AG08395 (cell line): ENCODE measurements around the gene ADCY2.
A peak's percentile ranks its signal among the peaks of the same experiment; 100 is the strongest.

Experiments
- DNase-seq: peaks from one replicate; pipeline ENCODE4 v3.0.0; 2012; ENCODE audit warnings: mixed read lengths, low spot score

Gene ADCY2

DNA sequence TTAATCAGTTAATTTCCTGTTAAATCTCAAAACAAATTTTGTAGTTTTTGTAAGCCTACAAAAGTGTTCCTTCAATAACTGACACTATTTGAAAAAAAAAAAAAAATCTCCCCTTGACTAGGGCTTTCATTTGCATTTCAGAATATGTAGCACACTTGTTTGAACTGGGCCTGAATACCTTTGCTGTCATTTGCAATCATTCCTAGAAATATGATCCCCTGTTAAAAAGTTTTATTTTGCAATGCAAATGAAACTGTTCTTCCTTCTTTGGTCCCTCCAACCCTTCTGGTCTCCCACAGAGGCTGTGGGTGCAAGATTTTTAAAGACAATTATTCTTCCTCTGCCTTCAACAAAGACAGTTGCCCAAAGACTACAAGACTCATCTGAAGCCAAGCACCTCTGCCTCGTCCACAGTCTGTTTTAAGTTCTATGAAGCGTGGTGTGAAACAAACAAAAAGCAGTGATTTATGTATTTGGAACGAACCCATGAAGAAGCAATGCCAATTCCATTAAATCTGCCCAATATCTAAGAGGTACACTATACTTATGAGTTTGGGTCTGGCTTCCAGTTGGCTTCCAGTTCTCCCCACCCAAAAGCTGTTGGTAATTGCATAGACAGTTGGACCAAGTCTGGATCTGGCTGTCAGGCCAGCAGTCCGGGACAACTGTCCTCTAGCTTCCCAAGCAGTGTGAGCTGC lies 388.9 kb downstream of the ADCY2 start:
- DNase-seq, result no peak

DNA sequence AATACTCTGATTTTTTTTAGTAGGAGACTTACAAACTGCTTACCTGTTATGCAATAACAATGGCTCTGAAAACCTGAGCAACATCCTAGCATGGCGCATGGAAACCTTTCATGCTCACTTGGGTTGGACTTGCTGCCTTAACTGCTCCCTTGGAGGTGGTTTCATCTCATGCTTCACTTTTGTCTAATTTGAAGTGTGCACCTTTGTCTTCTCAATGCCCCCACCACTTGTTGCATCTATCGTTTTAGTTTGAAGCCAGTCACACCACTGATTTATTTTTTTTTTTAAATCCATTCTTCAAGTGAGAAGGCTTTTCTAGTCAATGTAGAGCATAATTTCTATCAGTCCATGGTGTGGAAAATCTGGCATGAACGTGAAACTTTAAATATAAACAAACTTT lies 391.8 kb downstream of the ADCY2 start:
- no peak for DNase-seq

DNA sequence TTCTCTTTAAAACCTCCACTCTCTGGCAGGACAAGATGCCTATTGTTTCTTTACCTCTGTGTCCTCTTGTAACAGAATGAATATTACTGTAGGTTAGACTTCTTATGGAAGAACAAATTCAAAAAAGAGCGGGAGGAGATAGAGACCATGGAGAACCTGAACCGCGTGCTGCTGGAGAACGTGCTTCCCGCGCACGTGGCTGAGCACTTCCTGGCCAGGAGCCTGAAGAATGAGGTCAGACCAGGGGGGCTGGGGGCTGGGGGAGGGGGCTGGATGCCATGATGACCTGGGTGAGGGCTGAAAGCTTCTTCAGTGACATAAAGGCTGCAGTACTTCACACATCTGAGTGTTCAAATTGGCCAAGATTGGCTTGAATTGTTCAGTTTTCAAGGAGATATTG lies 393.6 kb downstream of the ADCY2 start:
- no peak for DNase-seq

DNA sequence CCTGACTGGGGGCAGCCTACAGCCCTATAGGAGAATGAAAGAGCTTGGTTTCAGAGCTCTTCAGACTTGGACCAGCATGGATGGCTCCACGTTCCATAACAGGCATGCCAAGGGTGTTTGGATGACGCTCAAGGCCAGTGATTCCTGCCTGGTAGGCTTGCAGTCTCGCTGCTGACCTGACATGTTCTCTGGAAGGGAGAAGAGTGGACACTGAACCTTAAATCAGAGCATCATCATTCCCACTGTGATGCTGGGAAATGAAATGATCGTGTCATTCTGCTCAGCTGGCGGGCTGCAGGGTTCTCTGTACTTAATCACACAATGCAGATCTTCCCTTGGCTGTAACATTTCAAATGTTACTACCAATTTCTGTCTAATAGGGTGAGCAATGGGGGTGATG lies 398.0 kb downstream of the ADCY2 start:
- no peak for DNase-seq

- no peak for DNase-seq
Observed at GRCh38 chr5:7794311-7794710, 398.4 kb downstream of the ADCY2 start.

DNA sequence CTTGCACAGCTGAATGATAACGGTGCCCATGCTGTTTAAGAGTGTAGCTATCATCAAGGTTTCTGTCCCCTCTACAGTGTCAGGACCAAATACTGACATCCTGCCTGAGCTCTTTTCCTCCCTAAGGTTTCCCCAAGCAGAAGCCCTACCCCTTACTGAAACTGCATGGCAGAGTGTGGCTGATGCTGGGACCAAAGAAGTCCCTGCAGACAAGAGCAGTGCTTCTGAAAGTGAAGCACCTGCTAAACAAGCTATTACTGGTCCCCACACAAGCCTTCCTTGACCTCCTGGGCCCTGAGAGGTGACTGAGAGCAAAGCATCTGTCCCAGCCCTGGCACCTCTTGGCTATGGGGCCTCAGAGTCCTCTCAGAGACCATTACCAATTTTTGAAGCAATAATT lies 398.9 kb downstream of the ADCY2 start:
- DNase-seq, result no peak

DNA sequence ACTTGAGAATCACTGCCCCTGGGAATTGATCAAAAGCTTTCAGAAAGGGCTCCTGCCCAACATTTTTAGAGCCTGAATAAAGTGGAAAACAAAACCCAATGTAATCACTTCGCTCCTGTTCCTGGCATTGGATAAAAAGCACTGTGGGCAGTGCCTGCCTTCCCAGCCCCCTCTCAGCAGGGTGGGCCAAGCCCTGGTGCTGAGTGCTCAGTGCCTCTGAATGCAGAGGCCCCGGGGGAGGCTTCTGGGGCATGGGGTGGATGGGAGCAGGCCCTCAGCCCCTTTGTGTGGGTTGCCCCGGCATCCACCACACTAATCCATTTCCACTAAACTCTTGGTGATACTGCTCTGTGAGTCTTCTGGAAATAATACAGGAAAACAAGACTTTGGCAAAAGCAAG lies 399.4 kb downstream of the ADCY2 start:
- no peak for DNase-seq

- no peak for DNase-seq
Observed at GRCh38 chr5:7801891-7802614, 406.1 kb downstream of the ADCY2 start.

GRCh38 chr5:7802855-7803254 lies 406.9 kb downstream of the ADCY2 start:
- DNase-seq, result no peak

DNA sequence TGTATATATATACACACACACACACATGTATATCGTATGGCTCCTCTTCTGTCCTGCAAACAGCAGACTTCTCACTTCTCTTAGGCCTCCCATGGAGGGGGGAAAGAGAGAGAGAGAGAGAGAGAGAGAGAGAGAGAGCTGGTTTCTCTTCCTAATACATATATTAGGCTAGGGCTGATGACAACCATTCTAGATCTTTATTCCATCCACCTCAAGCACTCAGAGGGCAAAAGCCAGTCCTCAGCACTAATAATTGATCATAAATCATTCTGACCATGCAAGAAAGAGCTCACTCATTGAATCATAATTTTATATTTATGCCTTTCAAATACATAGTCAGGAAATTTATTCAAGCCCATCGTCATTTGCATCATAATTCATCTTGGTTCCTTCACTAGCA lies 408.0 kb downstream of the ADCY2 start:
- no peak for DNase-seq

GRCh38 chr5:7805379-7805778 lies 409.4 kb downstream of the ADCY2 start:
- DNase-seq, result no peak

DNA sequence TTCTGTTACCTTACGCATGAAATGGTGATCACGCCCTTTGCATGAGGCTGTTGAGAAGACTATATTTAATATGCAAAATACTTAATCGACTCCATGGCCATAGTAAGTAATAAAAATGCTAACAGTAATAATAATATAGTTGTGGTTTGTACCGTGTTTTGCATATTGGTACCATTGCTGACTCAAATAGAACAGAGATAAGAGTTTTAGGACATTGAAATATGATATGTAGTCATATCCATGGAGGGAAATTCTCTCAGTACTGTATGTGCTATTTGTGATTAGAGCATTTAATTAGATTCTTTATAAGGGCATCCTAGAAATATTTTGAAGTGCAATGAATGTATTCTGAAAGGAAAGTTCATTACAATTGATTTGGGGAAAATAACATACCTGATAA lies 413.1 kb downstream of the ADCY2 start:
- no peak for DNase-seq

DNA sequence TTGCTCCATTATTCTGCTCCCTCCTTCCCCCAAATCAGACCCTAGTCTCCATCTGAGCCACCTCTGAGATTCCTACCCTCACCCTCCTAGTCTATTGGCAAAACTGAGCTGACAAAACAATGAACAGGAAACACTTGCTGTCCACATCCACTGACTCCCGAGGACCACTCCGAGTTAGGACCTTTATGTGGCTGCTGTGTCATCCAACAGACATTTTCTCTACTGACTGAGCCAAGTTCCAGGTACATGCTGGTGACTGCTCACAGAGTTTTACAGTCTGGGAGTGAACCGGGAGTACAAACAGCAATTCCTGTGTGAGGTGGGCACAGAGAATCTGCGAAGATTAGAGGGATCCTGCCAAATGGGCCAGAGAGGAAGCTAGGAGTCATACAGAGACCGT lies 415.8 kb downstream of the ADCY2 start:
- no peak for DNase-seq

DNA sequence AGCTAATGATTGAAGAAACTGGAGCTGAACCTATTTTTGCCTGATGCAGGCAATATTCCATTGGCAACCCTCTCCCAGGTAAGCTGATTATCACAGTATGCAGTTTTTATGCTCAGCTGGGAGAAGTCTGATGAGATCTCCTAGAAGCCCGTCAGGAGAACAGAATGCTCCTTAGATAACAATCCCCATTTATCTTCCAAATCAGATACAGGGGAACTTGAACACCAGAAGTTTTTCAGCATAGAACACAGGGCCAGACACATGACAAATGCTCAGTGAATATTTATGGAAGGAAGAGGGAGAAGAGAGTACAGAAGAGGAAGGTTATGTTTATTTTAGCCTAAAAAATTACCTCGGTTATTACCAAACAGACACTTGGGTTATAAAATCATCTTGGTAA lies 417.1 kb downstream of the ADCY2 start:
- no peak for DNase-seq

DNA sequence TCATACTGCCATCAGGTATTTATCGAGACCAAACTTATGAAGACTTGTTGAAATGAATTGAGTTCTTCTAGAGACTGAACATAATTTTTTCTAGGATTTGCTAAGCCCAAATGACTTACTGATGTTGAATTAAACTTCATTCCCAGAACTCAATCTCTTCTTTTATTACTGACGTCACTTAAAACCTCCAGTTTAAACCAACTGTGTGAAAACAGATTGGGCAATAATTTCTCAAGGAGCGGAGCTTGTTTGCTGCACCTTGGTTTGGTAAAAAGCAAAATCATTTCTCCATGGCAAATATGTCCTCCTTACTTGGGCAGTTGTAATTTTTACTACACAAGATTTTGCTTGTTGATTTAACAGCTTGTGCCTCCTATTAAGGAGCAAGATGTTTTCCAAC lies 417.6 kb downstream of the ADCY2 start:
- DNase-seq, result no peak

DNA sequence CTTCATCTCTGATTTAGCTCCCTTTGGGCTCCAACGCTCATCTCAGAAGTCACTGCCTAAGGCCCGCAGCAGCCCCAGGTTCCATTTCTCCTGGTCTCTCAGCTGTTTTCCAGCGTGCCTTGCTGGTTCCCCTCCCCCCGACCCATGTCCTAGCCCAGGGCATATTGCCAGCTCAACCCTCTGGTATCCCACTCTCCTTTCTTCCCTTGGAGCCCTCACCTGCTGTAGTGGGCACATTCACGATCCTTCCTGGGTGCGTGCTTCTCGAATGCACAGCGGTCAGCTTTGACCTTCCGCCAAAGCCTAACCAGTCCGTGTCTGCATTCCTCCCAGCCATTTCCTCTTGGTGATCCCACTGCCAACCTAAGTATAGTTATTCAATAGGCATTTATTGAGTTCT lies 418.9 kb downstream of the ADCY2 start:
- no peak for DNase-seq

DNA sequence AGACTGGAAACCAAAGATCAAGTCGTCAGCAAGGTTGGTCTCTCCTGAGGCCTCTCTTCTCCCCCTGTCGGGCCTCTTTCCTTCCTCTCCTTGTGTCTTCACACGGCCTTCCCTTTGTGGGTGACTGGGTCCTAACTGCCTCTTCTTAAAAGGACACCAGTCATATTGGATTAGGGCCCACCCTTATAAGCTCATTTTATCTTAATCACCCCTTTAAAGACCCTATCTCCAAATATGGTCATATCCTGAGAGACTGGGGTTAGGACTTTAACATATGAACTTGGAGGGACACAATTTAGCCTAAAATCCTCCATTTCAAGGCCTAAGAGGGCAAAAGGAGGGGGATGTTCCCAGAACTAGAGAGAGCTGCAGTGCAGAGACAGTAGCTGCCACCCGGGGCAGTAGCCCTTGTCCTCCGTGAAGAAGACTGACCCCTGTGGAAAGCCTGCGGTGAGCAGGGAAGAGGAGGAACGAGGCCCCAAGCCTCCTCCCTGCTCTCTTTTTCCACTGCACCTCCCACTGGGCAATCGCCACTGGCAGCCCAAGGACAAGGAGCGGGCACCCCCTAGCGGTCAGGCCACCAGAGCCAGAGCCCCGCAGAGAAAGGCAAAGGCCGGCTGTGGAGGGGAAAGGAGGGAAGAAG lies 420.1 kb downstream of the ADCY2 start:
- DNase-seq, result peak; percentile 80

DNA sequence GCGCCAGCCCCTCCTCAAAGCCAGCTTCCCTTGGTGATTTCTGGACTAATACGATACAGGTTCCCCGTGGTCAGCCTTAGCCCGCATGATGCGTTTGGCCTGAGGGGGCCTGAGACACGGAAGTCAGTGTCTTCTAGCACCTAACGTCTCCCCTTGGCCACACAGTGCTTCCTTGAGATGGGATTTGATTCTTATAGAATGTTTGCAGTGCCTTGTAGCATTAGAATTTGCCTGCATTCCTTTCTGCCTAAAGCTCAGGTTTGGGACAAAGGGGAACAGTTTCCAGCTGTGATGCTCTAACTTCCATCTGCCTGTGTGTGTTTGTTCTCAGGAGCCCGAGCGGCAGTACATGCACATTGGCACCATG lies 420.6 kb downstream of the ADCY2 start:
- no peak for DNase-seq

DNA sequence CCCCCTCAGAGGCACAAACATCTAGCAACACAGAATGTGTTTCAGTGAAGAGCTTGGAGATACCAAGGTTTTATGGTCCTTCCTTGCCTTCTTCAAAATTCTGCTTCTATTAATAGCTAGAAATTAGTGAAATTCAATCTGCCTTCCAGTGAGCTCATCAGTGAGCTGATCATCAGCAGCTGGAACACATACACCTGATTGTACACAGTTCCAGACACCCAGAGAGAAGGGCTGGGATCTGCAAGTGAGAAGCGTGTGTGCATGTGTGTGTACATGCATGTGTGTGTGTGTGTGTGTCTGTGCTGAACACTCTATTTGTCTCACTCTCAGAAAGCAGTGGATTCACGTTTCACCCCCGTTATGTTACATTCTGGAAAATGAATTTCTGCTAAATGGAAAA lies 426.5 kb downstream of the ADCY2 start:
- no peak for DNase-seq

DNA sequence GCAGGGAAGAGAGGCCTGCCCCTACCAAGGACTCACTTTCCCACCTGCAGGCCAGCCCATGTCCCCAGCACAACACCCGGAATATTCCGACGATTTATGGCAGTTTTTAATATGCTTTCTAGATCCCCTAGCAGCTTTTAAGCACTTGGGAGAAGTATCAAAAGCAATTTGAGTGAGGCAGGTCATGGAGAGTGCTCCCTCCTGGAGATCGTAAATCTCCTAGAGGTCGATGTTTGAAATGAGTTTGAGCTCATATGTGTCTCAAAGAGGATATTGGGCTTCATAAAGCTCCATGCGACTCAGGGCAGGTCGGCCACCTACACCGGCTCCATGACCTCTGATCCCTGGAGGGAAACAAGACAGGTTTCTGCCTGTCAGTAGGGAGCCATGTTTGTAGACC lies 427.7 kb downstream of the ADCY2 start:
- DNase-seq, result no peak

- no peak for DNase-seq
Observed at GRCh38 chr5:7824995-7825394, 429.1 kb downstream of the ADCY2 start.

- DNase-seq, result no peak
Observed at GRCh38 chr5:7825630-7826029, 429.7 kb downstream of the ADCY2 start.

DNA sequence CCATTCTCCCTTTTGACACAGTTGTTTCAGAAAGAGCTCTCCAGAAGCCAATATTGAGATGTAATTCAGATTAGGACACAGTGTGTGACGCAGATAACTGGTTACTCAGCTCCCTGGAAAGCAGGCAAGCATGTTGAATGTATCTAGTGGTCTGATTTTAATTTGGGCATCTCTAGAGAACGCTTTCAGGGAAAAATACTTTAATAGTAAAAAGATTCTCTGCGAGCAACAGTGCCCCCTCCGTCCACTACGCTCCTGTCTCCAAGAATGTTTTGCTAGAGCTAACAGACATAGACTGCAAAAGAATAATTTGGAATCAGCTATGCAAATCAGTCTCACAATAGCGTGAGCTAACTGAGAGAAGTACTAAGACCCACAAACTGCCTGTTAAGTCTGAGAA lies 431.7 kb downstream of the ADCY2 start:
- DNase-seq, result peak; percentile 21

- no peak for DNase-seq
Observed at GRCh38 chr5:7828269-7828668, 432.3 kb downstream of the ADCY2 start.
